Endothelial cell of umbilical vein (primary cell): ENCODE results near the gene MRPL54. TPM values are rescaled to one million over a fixed set of nuclear protein-coding genes. Genes with fewer than 3 reads are reported as not detected.

ENCODE experiments used
- BruUV-seq: library from RNA; stranded (reverse); fragments of 400-500 nt; replicated peaks from 2 replicates; lab custom pipeline; 2021; lab: Mats Ljungman, UMichigan
- CTCF ChIA-PET: fragments of 300-600, 350-600 bp; sonication (Branson Sonifier 250); formaldehyde crosslinking; loops from one replicate; lab custom pipeline; 2021; ENCODE audit warnings: antibody characterized with exemption, inconsistent platforms; lab: Charles Lee
- POLR2A ChIA-PET: fragments of 300-600, 350-600 bp; sonication (Branson Sonifier 250); formaldehyde crosslinking; loops from one replicate; lab custom pipeline; 2021; ENCODE audit warnings: antibody characterized with exemption, inconsistent platforms; lab: Charles Lee
- DNase-seq: peaks from one replicate; pipeline ENCODE4 v3.0.0-alpha.2; 2011; ENCODE audit warnings: low read depth, low spot score
- FAIRE-seq: peaks from 2 replicates; lab custom pipeline; 2011; peaks lifted over from hg19 to GRCh38; lab: Jason Lieb, UNC
- H2AFZ ChIP-seq: 2 replicates; pipeline ENCODE4 v1.6.0; 2012; ENCODE audit warnings: low read depth, low read length, control low read depth, inconsistent platforms
- H3K27ac ChIP-seq: 2 replicates; pipeline ENCODE4 v1.5.1; 2011; ENCODE audit warnings: low read depth, mild to moderate bottlenecking, control low read depth, low read length, moderate library complexity; ENCODE audit not compliant: insufficient read depth
- H3K27me3 ChIP-seq, 2 experiments: 2 replicates each; pipeline versions ENCODE4 v1.6.0 to v1.6.1; 2011; ENCODE audit warnings: low read length in 2 of 2, mixed read lengths in 1 of 2; ENCODE audit not compliant: control insufficient read depth in 2 of 2, insufficient read depth in 2 of 2
- H3K36me3 ChIP-seq, 2 experiments: 2 replicates in 1 of 2; 3 replicates in 1 of 2; pipeline ENCODE4 v1.5.1; 2011; ENCODE audit warnings: low read length in 2 of 2, mild to moderate bottlenecking in 1 of 2, moderate library complexity in 1 of 2; ENCODE audit not compliant: control insufficient read depth in 2 of 2, insufficient read depth in 2 of 2; ENCODE audit errors: extremely low read depth in 1 of 2
- H3K4me1 ChIP-seq: 3 replicates; pipeline ENCODE4 v1.5.1; 2011; ENCODE audit warnings: mild to moderate bottlenecking, low read length; ENCODE audit not compliant: control insufficient read depth, insufficient read depth; ENCODE audit errors: extremely low read depth
- H3K4me2 ChIP-seq: 2 replicates; pipeline ENCODE4 v1.6.1; 2011; ENCODE audit warnings: low read length, control low read depth, mixed read lengths; ENCODE audit not compliant: insufficient read depth
- H3K4me3 ChIP-seq, 3 experiments: fragments of 200-600 bp in 1 of 3; sonication (generic), shearing (Covaris generic) in 1 of 3; replicated peaks in 1 of 3; 2 replicates each; pipeline ENCODE4 v1.5.1; 2011 to 2016; ENCODE audit warnings: control low read depth in 3 of 3, low read length in 3 of 3, mild to moderate bottlenecking in 2 of 3, inconsistent platforms in 1 of 3, low read depth in 1 of 3, moderate library complexity in 1 of 3; ENCODE audit not compliant: insufficient read depth in 1 of 3
- H3K79me2 ChIP-seq: 2 replicates; pipeline ENCODE4 v1.6.0; 2012; ENCODE audit warnings: low read length, inconsistent platforms; ENCODE audit not compliant: control insufficient read depth, insufficient read depth
- H3K9ac ChIP-seq: replicated peaks from 2 replicates; pipeline ENCODE3; 2011; ENCODE audit warnings: low read length, control low read depth; ENCODE audit not compliant: insufficient read depth; ENCODE audit errors: extremely low read depth
- H3K9me1 ChIP-seq: replicated peaks from 3 replicates; pipeline ENCODE4 v1.6.0; 2011; ENCODE audit warnings: mild to moderate bottlenecking, low read length; ENCODE audit not compliant: control insufficient read depth, insufficient read depth; ENCODE audit errors: extremely low read depth
- H3K9me3 ChIP-seq: replicated peaks from 2 replicates; pipeline ENCODE4 v1.5.1; 2012; ENCODE audit warnings: low read length, inconsistent platforms; ENCODE audit not compliant: control insufficient read depth, insufficient read depth
- H4K20me1 ChIP-seq: replicated peaks from 2 replicates; pipeline ENCODE3; 2011; ENCODE audit warnings: mild to moderate bottlenecking, low read length; ENCODE audit not compliant: control insufficient read depth, insufficient read depth; ENCODE audit errors: extremely low read depth
- CTCF ChIP-seq, 2 donors: IDR thresholded peaks; 1 replicate in 1 of 2; 2 replicates in 1 of 2; pipeline ENCODE4 v1.5.1; 2011; ENCODE audit warnings: low read length in 2 of 2, mild to moderate bottlenecking in 2 of 2, moderate library complexity in 2 of 2, control low read depth in 1 of 2, inconsistent platforms in 1 of 2, low read depth in 1 of 2; ENCODE audit not compliant: insufficient read depth in 1 of 2; ENCODE audit errors: extremely low read depth in 1 of 2
- EZH2 ChIP-seq: IDR thresholded peaks from 2 replicates; pipeline ENCODE4 v1.6.1; 2012; ENCODE audit warnings: borderline replicate concordance, low read depth, mild to moderate bottlenecking, moderate library complexity, low read length, inconsistent platforms; ENCODE audit not compliant: severe bottlenecking
- GATA2 ChIP-seq: IDR thresholded peaks from 2 replicates; pipeline ENCODE4 v1.7.0; 2011; ENCODE audit warnings: low read depth, mild to moderate bottlenecking, moderate library complexity, mixed read lengths, low read length; ENCODE audit not compliant: insufficient read length, insufficient read depth
- JUN ChIP-seq: IDR thresholded peaks from 2 replicates; pipeline ENCODE4 v1.6.1; 2011; ENCODE audit warnings: borderline replicate concordance, low read depth; ENCODE audit not compliant: insufficient read length, insufficient read depth
- MAX ChIP-seq: IDR thresholded peaks from 2 replicates; pipeline ENCODE4 v1.6.1; 2011; ENCODE audit not compliant: insufficient read depth, insufficient read length
- MYC ChIP-seq: IDR thresholded peaks from one replicate; pipeline ENCODE4 v1.6.1; 2011; ENCODE audit warnings: mild to moderate bottlenecking, low read depth, low read length
- POLR2A ChIP-seq: IDR thresholded peaks from 2 replicates; pipeline ENCODE4 v1.6.1; 2012; ENCODE audit warnings: low read depth, mild to moderate bottlenecking, control low read depth, low read length
- POLR2AphosphoS5 ChIP-seq: IDR thresholded peaks from 2 replicates; pipeline ENCODE4 v1.6.1; 2012; ENCODE audit warnings: low read depth, mild to moderate bottlenecking, control low read depth, low read length, moderate library complexity; ENCODE audit not compliant: insufficient read depth
- dilution Hi-C: fragments of 300-500 bp; cut with MboI; formaldehyde crosslinking; loops from one replicate; pipeline ENCODE4 v1.15.0; 2019; ENCODE audit warnings: low sequenced_read_pairs; ENCODE audit not compliant: extremely low pct_ligation_motif_present
- intact Hi-C: fragments of 100-400 bp; cut with micrococcal nuclease; formaldehyde crosslinking; loops from one replicate; pipeline ENCODE4 v1.10.0; 2022
- polyA plus RNA-seq, 4 experiments: library from polyadenylated mRNA; depleted of rRNA in 3 of 4; stranded (reverse) in 3 of 4; unstranded in 1 of 4; fragments of >200 nt; gene quantifications; 2 replicates each; pipeline versions ENCODE4 v1.2.1 to v1.2.3, GENCODE V29; 2011 to 2012; ENCODE audit warnings: missing spikeins in 1 of 4
- total RNA-seq: library from RNA; stranded (reverse); gene quantifications from 2 replicates; pipeline ENCODE4 v1.2.3, GENCODE V29; 2021

MRPL54 gene
- total and polyA plus RNA-seq, 2 donors (not counting 3 experiments of a cell fraction or from before 2014, with no cell fraction given), result 76.3 to 93.1 TPM

- Histone ChIP-seq H4K20me1 (no peaks in the 10 kb centered on the region), H3K4me1 (peaks cover 14% of the 10 kb centered on the region), H3K79me2 (peaks cover 4% of the 10 kb centered on the region), H3K27ac (no peak overlapping the region), H3K9ac (no peak overlapping the region), H3K36me3 (peaks cover 2 to 10% of the 10 kb centered on the region in 2 experiments), H3K9me1 (no peaks in the 10 kb centered on the region), H3K4me2 (no peak overlapping the region), H2AFZ (no peak overlapping the region), H3K27me3 (no peaks in the 10 kb centered on the region), H3K9me3 (no peaks in the 10 kb centered on the region), H3K4me3 (no peak overlapping the region)
- dilution Hi-C loops (no loop called here), intact Hi-C loops (no loop called here)
- CTCF ChIA-PET, result interaction anchor here (2.1 kb wide), 1 partner anchor 54 kb away, joined by 8 read pairs; no protein-coding TSS in a partner anchor
- no TSS peak for BruUV-seq
- FAIRE-seq, result no peak
- POLR2A ChIA-PET, result no interaction called here
- TF ChIP-seq GATA2, result no peak
- no peak for TF ChIP-seq JUN
- no peak for TF ChIP-seq EZH2
- no peak for TF ChIP-seq MAX
- no peak for TF ChIP-seq POLR2A
- TF ChIP-seq POLR2AphosphoS5, result no peak
- no peak for TF ChIP-seq MYC
- no peak for TF ChIP-seq CTCF (IDR thresholded peaks at IDR 0.05; ENCODE audit: extremely low read depth in 1 of 2, insufficient read depth in 1 of 2, low read depth in 1 of 2, low read length in 2 of 2)
- DNase-seq, result no peak
Measured at GRCh38 chr19:3767050-3767449, 4.6 kb downstream of the MRPL54 start.
